Measurements from ENCODE around the gene DCC.

DNA sequence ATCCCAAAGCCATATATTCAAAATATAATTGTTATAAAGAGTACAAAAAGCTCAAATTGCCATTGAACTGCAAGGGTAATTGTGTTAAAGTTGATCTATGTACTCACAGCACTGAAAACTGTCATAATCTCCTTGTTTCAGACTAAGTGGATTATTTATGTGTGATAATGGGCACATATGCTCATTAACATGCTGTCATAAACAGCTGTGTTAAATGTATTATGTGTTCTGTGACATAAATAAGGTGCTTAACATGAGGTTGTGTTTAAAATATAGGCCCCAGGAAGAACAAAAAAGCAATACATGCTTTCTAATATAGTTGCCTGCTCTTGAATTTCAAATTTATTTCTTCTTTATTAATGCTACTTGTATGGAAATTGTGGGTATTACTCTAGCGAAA lies 409.5 kb downstream of the DCC start:
- TF ChIP-seq FOXJ3 (CRISPR knock-in tag; IDR thresholded peaks at IDR 0.05) (no peak), JUND (IDR thresholded peaks at IDR 0.05) (no peak), TEAD4 (IDR thresholded peaks at IDR 0.05; ENCODE audit: borderline replicate concordance, insufficient read depth) (no peak), POLR2AphosphoS5 (IDR thresholded peaks at IDR 0.05; ENCODE audit: low read depth, low read length) (no peak)
- TF ChIP-seq, protein P1, sequence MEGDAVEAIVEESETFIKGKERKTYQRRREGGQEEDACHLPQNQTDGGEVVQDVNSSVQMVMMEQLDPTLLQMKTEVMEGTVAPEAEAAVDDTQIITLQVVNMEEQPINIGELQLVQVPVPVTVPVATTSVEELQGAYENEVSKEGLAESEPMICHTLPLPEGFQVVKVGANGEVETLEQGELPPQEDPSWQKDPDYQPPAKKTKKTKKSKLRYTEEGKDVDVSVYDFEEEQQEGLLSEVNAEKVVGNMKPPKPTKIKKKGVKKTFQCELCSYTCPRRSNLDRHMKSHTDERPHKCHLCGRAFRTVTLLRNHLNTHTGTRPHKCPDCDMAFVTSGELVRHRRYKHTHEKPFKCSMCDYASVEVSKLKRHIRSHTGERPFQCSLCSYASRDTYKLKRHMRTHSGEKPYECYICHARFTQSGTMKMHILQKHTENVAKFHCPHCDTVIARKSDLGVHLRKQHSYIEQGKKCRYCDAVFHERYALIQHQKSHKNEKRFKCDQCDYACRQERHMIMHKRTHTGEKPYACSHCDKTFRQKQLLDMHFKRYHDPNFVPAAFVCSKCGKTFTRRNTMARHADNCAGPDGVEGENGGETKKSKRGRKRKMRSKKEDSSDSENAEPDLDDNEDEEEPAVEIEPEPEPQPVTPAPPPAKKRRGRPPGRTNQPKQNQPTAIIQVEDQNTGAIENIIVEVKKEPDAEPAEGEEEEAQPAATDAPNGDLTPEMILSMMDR (IDR thresholded peaks at IDR 0.05): no peak
- TF ChIP-seq, protein P2, sequence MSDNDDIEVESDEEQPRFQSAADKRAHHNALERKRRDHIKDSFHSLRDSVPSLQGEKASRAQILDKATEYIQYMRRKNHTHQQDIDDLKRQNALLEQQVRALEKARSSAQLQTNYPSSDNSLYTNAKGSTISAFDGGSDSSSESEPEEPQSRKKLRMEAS (IDR thresholded peaks at IDR 0.05; ENCODE audit: low read depth): no peak
